Testis (tissue), 2 donors: Measurements from ENCODE around the gene PRUNE2.

ENCODE experiments used
- CTCF ChIP-seq, 3 experiments: fragments of 450-650 bp in 2 of 3; fragments of 200-600 bp in 1 of 3; sonication (generic) in 1 of 3; IDR thresholded peaks; one replicate each; pipeline ENCODE4 v1.5.1; 2016 to 2019; ENCODE audit warnings: antibody characterized with exemption in 3 of 3, mild to moderate bottlenecking in 2 of 3, moderate library complexity in 1 of 3
- POLR2A ChIP-seq: fragments of 450-650 bp; IDR thresholded peaks from one replicate; pipeline ENCODE4 v1.6.1; 2017; ENCODE audit warnings: antibody characterized with exemption, mild to moderate bottlenecking, moderate library complexity

GRCh38 chr9:76886318-76886717 lies 19.6 kb downstream of the PRUNE2 start:
- TF ChIP-seq CTCF (IDR thresholded peaks at IDR 0.05) = no peak
- TF ChIP-seq POLR2A = no peak
